ENCODE measurements around the gene RALGAPA2. TPM values are rescaled to one million over a fixed set of nuclear protein-coding genes. Genes with fewer than 3 reads are reported as not detected.

The RALGAPA2 gene
- total and polyA plus RNA-seq, 2 donors (not counting 3 experiments of a cell fraction or from before 2014, with no cell fraction given), result 10.0 to 46.8 TPM

GRCh38 chr20:20627471-20627870 lies 85.0 kb downstream of the RALGAPA2 start:
- H3K9ac ChIP-seq (replicated peaks; ENCODE audit: extremely low read depth, insufficient read depth, low read length), result no peak overlapping the region
- CTCF ChIA-PET, result no interaction called here
- dilution Hi-C loops (cut with MboI; ENCODE audit: extremely low pct_ligation_motif_present, low sequenced_read_pairs), result no loop called here

GRCh38 chr20:20624914-20625313 lies 87.5 kb downstream of the RALGAPA2 start:
- CTCF ChIA-PET, result no interaction called here
- Histone ChIP-seq H2AFZ (ENCODE audit: low read depth, low read length) (no peak overlapping the region), H3K27ac (ENCODE audit: insufficient read depth, low read depth, low read length) (no peak overlapping the region), H3K79me2 (ENCODE audit: control insufficient read depth, insufficient read depth, low read length) (no peaks in the 10 kb centered on the region), H3K4me1 (ENCODE audit: control insufficient read depth, extremely low read depth, insufficient read depth, low read length) (no peaks in the 10 kb centered on the region), H3K27me3 (ENCODE audit: control insufficient read depth in 2 of 2, insufficient read depth in 2 of 2, low read length in 2 of 2) (no peaks in the 10 kb centered on the region), H3K9ac (replicated peaks; ENCODE audit: extremely low read depth, insufficient read depth, low read length) (no peak overlapping the region), H3K36me3 (ENCODE audit: control insufficient read depth in 2 of 2, extremely low read depth in 1 of 2, insufficient read depth in 2 of 2, low read length in 2 of 2) (peaks cover 5 to 15% of the 10 kb centered on the region in 2 experiments), H3K9me1 (replicated peaks; ENCODE audit: control insufficient read depth, extremely low read depth, insufficient read depth, low read length) (no peaks in the 10 kb centered on the region), H3K9me3 (replicated peaks; ENCODE audit: control insufficient read depth, insufficient read depth, low read length) (no peaks in the 10 kb centered on the region), H3K4me2 (ENCODE audit: insufficient read depth, low read length) (no peak overlapping the region), H3K4me3 (replicated peaks in 1 of 3; ENCODE audit: insufficient read depth in 1 of 3, low read depth in 1 of 3, low read length in 3 of 3) (no peak overlapping the region), H4K20me1 (replicated peaks; ENCODE audit: control insufficient read depth, extremely low read depth, insufficient read depth, low read length) (no peaks in the 10 kb centered on the region)
- DNase-seq (ENCODE audit: low read depth, low spot score) (no peak), FAIRE-seq (no peak)
- no TSS peak for BruUV-seq (replicated peaks)
- POLR2A ChIA-PET, result no interaction called here
- intact Hi-C loops (cut with micrococcal nuclease) (no loop called here), dilution Hi-C loops (cut with MboI; ENCODE audit: extremely low pct_ligation_motif_present, low sequenced_read_pairs) (no loop called here)
- no peak for TF ChIP-seq FOS (IDR thresholded peaks at IDR 0.05; ENCODE audit: borderline replicate concordance, insufficient read depth, low read length)
- TF ChIP-seq GATA2 (IDR thresholded peaks at IDR 0.05; ENCODE audit: insufficient read depth, insufficient read length, low read depth, low read length), result no peak
- no peak for TF ChIP-seq JUN (IDR thresholded peaks at IDR 0.05; ENCODE audit: borderline replicate concordance, insufficient read depth, insufficient read length, low read depth)
- no peak for TF ChIP-seq CTCF (IDR thresholded peaks at IDR 0.05; ENCODE audit: extremely low read depth in 1 of 2, insufficient read depth in 1 of 2, low read depth in 1 of 2, low read length in 2 of 2)
- TF ChIP-seq POLR2AphosphoS5 (IDR thresholded peaks at IDR 0.05; ENCODE audit: insufficient read depth, low read depth, low read length), result no peak
- TF ChIP-seq MYC (IDR thresholded peaks at IDR 0.05; ENCODE audit: low read depth, low read length), result no peak
- TF ChIP-seq POLR2A (IDR thresholded peaks at IDR 0.05; ENCODE audit: low read depth, low read length), result no peak
- TF ChIP-seq MAX (IDR thresholded peaks at IDR 0.05; ENCODE audit: insufficient read depth, insufficient read length), result no peak
- no peak for TF ChIP-seq EZH2 (IDR thresholded peaks at IDR 0.05; ENCODE audit: borderline replicate concordance, low read depth, low read length, severe bottlenecking)

More at GRCh38 chr20:20627471-20627870, 85.0 kb downstream of the RALGAPA2 start:
- FAIRE-seq (no peak), DNase-seq (ENCODE audit: low read depth, low spot score) (no peak)
- Histone ChIP-seq H3K36me3 (ENCODE audit: control insufficient read depth in 2 of 2, extremely low read depth in 1 of 2, insufficient read depth in 2 of 2, low read length in 2 of 2) (peaks cover 5 to 16% of the 10 kb centered on the region in 2 experiments), H3K9me3 (replicated peaks; ENCODE audit: control insufficient read depth, insufficient read depth, low read length) (no peaks in the 10 kb centered on the region), H3K4me3 (replicated peaks in 1 of 3; ENCODE audit: insufficient read depth in 1 of 3, low read depth in 1 of 3, low read length in 3 of 3) (no peak overlapping the region), H3K4me2 (ENCODE audit: insufficient read depth, low read length) (no peak overlapping the region), H3K27ac (ENCODE audit: insufficient read depth, low read depth, low read length) (no peak overlapping the region), H2AFZ (ENCODE audit: low read depth, low read length) (no peak overlapping the region), H3K27me3 (ENCODE audit: control insufficient read depth in 2 of 2, insufficient read depth in 2 of 2, low read length in 2 of 2) (no peaks in the 10 kb centered on the region), H4K20me1 (replicated peaks; ENCODE audit: control insufficient read depth, extremely low read depth, insufficient read depth, low read length) (no peaks in the 10 kb centered on the region), H3K4me1 (ENCODE audit: control insufficient read depth, extremely low read depth, insufficient read depth, low read length) (no peaks in the 10 kb centered on the region), H3K79me2 (ENCODE audit: control insufficient read depth, insufficient read depth, low read length) (no peaks in the 10 kb centered on the region), H3K9me1 (replicated peaks; ENCODE audit: control insufficient read depth, extremely low read depth, insufficient read depth, low read length) (no peaks in the 10 kb centered on the region)
- POLR2A ChIA-PET, result no interaction called here
- BruUV-seq (replicated peaks), result no TSS peak
- intact Hi-C loops (cut with micrococcal nuclease), result no loop called here
- TF ChIP-seq JUN (IDR thresholded peaks at IDR 0.05; ENCODE audit: borderline replicate concordance, insufficient read depth, insufficient read length, low read depth) (no peak), POLR2AphosphoS5 (IDR thresholded peaks at IDR 0.05; ENCODE audit: insufficient read depth, low read depth, low read length) (no peak), GATA2 (IDR thresholded peaks at IDR 0.05; ENCODE audit: insufficient read depth, insufficient read length, low read depth, low read length) (no peak), MYC (IDR thresholded peaks at IDR 0.05; ENCODE audit: low read depth, low read length) (no peak)

All from endothelial cell of umbilical vein (primary cell).